DOHH2 (cell line): ENCODE results near the gene FMNL1.

Experiments
- H3F3A ChIP-seq: fragments of 200-600 bp; sonication (generic), shearing (Covaris generic); 2 replicates; pipeline ENCODE4 v1.6.0; 2016; ENCODE audit warnings: antibody characterized with exemption, mild to moderate bottlenecking; ENCODE audit not compliant: control insufficient read depth, insufficient read depth
- H3K27ac ChIP-seq: fragments of 200-600 bp; sonication (generic); 2 replicates; pipeline ENCODE4 v1.5.1; 2014; ENCODE audit warnings: low read depth, mild to moderate bottlenecking, low read length, moderate library complexity
- H3K27me3 ChIP-seq: fragments of 200-600 bp; sonication (generic); 2 replicates; pipeline ENCODE4 v1.6.1; 2014; ENCODE audit warnings: mild to moderate bottlenecking, low read length, mixed read lengths; ENCODE audit not compliant: control insufficient read depth
- H3K36me3 ChIP-seq: fragments of 200-600 bp; sonication (generic); 2 replicates; pipeline ENCODE4 v1.6.1; 2014; ENCODE audit warnings: mild to moderate bottlenecking, low read length, moderate library complexity, mixed read lengths; ENCODE audit not compliant: control insufficient read depth
- H3K4me1 ChIP-seq: fragments of 200-600 bp; sonication (generic); 2 replicates; pipeline ENCODE4 v1.6.1; 2014; ENCODE audit warnings: mild to moderate bottlenecking, low read length, mixed read lengths; ENCODE audit not compliant: control insufficient read depth
- H3K4me2 ChIP-seq: fragments of 200-600 bp; sonication (generic); 2 replicates; pipeline ENCODE4 v1.6.0; 2014; ENCODE audit warnings: mild to moderate bottlenecking, low read length, moderate library complexity
- H3K4me3 ChIP-seq: fragments of 200-600 bp; sonication (generic); 2 replicates; pipeline ENCODE4 v1.5.1; 2014; ENCODE audit warnings: mild to moderate bottlenecking, low read length, mixed read lengths
- H3K79me2 ChIP-seq: fragments of 200-600 bp; sonication (generic); 2 replicates; pipeline ENCODE4 v1.6.1; 2014; ENCODE audit warnings: mild to moderate bottlenecking, low read length, mixed read lengths; ENCODE audit not compliant: control insufficient read depth
- H3K9me2 ChIP-seq: fragments of 200-600 bp; sonication (generic); replicated peaks from 2 replicates; pipeline ENCODE4 v1.6.1; 2014; ENCODE audit warnings: mild to moderate bottlenecking, low read length, mixed read lengths; ENCODE audit not compliant: control insufficient read depth
- H3K9me3 ChIP-seq: fragments of 200-600 bp; sonication (generic); 2 replicates; pipeline ENCODE4 v1.6.1; 2014; ENCODE audit warnings: antibody characterized with exemption, low read length, mixed read lengths; ENCODE audit not compliant: control insufficient read depth, insufficient read depth
- H4K20me1 ChIP-seq: fragments of 200-600 bp; sonication (generic); 2 replicates; pipeline ENCODE4 v1.6.0; 2014; ENCODE audit warnings: low read depth, mild to moderate bottlenecking, antibody characterized with exemption, low read length, moderate library complexity; ENCODE audit not compliant: control insufficient read depth, insufficient read depth
- CTCF ChIP-seq: fragments of 200-600 bp; sonication (generic); IDR thresholded peaks from one replicate; pipeline ENCODE4 v1.5.1; 2014; ENCODE audit warnings: antibody characterized with exemption, mild to moderate bottlenecking, low read depth, low read length; ENCODE audit not compliant: poor library complexity, severe bottlenecking
- EZH2phosphoT487 ChIP-seq: fragments of 200-600 bp; sonication (generic); IDR thresholded peaks from 2 replicates; pipeline ENCODE4 v1.6.1; 2017; ENCODE audit warnings: borderline replicate concordance, mild to moderate bottlenecking, antibody characterized with exemption, low read length, moderate library complexity, mixed read lengths

FMNL1 gene

DNA sequence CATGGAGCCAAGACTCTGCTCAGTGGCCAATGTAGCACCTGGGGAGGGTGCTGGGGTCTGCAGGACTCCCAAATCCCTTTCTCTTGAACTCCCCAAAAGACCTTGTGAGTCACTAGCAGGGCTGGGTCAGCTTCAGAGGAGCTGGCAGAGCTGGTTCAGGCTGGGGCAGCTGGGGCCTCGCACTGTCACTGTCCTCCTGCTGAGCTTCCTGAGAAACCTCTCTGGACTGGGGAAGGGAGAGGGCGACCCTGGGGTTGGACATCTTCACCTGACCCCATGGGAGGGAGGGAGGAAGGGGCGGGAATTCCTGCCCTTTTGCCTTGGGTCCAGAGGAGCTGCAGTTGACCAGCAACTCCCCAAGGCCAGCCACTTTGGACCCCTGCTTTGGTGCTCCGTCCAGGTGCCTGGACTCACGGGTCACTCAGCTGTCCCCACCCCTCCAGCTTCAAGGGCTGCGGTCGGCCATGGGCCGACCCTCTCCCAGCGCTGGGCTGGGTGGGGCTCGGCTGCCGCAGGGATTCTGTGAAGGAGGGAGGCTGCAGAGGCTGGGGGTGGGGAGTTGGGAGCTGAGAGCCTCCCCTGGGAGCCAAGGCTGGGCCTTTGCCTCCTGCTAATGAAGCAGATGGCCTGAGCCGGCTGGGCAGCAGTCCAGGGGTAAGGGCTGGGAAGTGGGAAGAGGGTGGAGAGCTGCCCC is 9.2 kb downstream of the FMNL1 start:
- TF ChIP-seq CTCF (no peak), EZH2phosphoT487 (no peak)
- Histone ChIP-seq H3K4me3 (no peak overlapping the region), H3K9me2 (no peaks in the 10 kb centered on the region), H3K79me2 (peaks cover 36% of the 10 kb centered on the region), H3K9me3 (no peaks in the 10 kb centered on the region), H4K20me1 (no peaks in the 10 kb centered on the region), H3K27me3 (no peaks in the 10 kb centered on the region), H3F3A (peaks cover 10% of the 10 kb centered on the region), H3K4me1 (peaks cover 47% of the 10 kb centered on the region), H3K4me2 (no peak overlapping the region), H3K36me3 (peaks cover 2% of the 10 kb centered on the region; the same call in 1 of the 2 replicates), H3K27ac (no peak overlapping the region)

DNA sequence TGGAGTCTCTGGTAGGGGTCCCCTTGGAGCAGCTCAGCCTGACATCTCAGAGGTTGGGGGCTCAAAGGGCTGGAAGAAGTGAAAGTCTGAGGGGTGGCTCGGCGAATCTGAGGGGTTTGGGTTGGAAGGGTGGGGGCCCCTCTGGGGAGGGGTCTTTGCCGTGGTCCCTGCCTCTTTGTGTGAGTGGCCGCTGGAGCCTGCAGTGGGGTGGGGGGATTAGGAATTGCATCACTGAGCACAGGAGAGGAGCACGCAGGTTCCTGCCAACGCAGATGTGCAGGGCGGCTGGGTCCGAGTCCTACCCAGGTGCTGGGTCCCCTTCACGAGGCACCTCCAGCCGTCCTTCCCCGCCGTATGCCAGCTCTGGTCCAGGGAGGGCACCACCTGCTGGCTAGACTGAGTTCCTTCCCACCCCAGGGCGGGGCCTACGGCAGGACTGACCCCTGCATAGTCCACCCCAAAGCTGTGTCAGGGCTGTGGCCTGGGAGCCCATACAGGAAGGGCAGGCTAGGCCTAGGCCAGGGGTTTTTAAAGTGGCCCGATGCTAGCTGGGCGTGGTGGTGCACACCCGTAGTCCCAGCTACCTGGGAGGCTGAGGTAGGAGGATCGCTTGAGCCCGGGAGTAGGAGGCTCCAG is 9.9 kb downstream of the FMNL1 start:
- H3F3A ChIP-seq: peaks cover 10% of the 10 kb centered on the region
- no peak overlapping the region for H3K4me3 ChIP-seq
- H3K27me3 ChIP-seq: no peaks in the 10 kb centered on the region
- H3K27ac ChIP-seq: no peak overlapping the region
- no peaks in the 10 kb centered on the region for H4K20me1 ChIP-seq
- H3K4me1 ChIP-seq: peaks cover 41% of the 10 kb centered on the region
- H3K9me2 ChIP-seq: no peaks in the 10 kb centered on the region
- H3K4me2 ChIP-seq: no peak overlapping the region
- peaks cover 32% of the 10 kb centered on the region for H3K79me2 ChIP-seq
- peaks cover 5% of the 10 kb centered on the region for H3K36me3 ChIP-seq
- no peaks in the 10 kb centered on the region for H3K9me3 ChIP-seq
- TF ChIP-seq CTCF (peak; percentile 32), EZH2phosphoT487 (no peak)

- peaks cover 20% of the 10 kb centered on the region for H3K79me2 ChIP-seq
- H3K27me3 ChIP-seq: no peaks in the 10 kb centered on the region
- peaks cover 29% of the 10 kb centered on the region for H3K4me1 ChIP-seq
- H3K9me3 ChIP-seq: no peaks in the 10 kb centered on the region
- no peak overlapping the region for H3K4me3 ChIP-seq
- H3F3A ChIP-seq: peaks cover 10% of the 10 kb centered on the region
- no peaks in the 10 kb centered on the region for H3K9me2 ChIP-seq
- H3K4me2 ChIP-seq: no peak overlapping the region
- TF ChIP-seq CTCF (no peak), EZH2phosphoT487 (no peak)
- peaks cover 13% of the 10 kb centered on the region for H3K36me3 ChIP-seq
- no peaks in the 10 kb centered on the region for H4K20me1 ChIP-seq
- H3K27ac ChIP-seq: no peak overlapping the region
Observed at GRCh38 chr17:45232514-45233422, 11.1 kb downstream of the FMNL1 start.
